Measurements from ENCODE around the gene HEMGN.

Gene HEMGN

DNA sequence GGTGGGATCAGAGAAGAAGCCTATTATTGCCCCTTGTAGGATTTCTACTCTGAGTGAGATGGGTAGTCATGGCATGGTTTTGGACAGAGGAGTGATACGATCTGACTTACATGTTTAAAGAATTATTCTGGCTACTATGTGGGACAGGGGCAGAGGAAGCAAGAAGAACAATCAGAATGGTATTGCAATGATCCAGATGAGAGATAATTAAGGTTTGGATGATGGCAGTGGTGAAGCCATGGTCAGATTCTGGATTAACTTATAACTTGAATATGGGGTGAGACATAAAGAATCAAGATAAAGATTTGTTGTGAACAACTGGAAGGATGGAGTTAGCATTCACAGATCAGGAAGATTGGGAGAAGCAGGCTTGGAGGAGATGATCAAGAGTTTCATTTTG is 3.4 kb upstream of the HEMGN start:
- DNase-seq (ENCODE audit: low read depth in 2 of 2): no peak
- H3K4me3 ChIP-seq (replicated peaks in 1 of 2; ENCODE audit: low read depth in 2 of 2, low read length in 2 of 2): no peak overlapping the region
- TF ChIP-seq CTCF (IDR thresholded peaks at IDR 0.05; ENCODE audit: low read depth, low read length): no peak

DNA sequence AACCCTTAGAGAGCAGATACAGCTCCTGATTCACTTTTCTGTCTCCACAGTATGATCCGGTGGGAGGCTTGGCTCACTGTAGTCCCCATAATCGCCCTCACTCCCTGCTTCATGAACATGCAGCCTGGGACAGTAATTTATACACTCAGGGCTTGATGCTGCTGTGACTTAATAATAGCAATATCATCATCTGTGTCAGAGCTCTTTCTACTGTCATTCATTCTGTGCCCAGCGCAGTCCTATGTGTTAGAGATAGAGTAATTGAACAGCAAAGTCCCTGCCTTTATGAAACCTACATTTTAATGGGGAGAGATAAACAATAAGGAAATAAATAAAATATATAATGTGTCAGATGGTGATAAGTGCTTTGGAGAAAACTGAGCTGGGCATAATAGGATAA is 2.8 kb upstream of the HEMGN start:
- no peak for DNase-seq (ENCODE audit: low read depth in 2 of 2)
- no peak overlapping the region for H3K4me3 ChIP-seq (replicated peaks in 1 of 2; ENCODE audit: low read depth in 2 of 2, low read length in 2 of 2)

DNA sequence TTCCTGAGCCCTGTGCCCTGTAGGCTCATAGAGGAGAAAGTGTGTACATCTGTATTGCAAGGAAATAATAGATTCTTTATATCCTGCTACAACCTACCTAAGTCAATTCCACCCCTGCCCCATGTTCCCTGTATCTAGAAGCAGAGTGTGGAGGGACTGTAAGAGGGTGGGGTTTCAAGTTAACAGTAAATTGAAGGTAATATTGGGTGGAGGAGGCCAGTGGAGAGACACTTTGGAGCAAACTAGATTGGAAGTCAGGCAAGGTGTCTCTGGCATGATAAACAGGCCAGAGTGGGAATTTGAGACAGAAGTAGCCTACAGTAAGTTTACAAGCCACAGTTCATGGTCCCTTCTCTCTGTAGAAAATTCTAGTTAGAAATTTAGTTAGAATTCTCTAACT is 2.3 kb upstream of the HEMGN start:
- no peak overlapping the region for H3K4me3 ChIP-seq (replicated peaks in 1 of 2; ENCODE audit: low read depth in 2 of 2, low read length in 2 of 2)
- no peak for DNase-seq (ENCODE audit: low read depth in 2 of 2)
- TF ChIP-seq CTCF (IDR thresholded peaks at IDR 0.05; ENCODE audit: low read depth, low read length): no peak

More for the DNA sequence above, 2.8 kb upstream of the HEMGN start:
- no peak for TF ChIP-seq CTCF (IDR thresholded peaks at IDR 0.05; ENCODE audit: low read depth, low read length)

DNA sequence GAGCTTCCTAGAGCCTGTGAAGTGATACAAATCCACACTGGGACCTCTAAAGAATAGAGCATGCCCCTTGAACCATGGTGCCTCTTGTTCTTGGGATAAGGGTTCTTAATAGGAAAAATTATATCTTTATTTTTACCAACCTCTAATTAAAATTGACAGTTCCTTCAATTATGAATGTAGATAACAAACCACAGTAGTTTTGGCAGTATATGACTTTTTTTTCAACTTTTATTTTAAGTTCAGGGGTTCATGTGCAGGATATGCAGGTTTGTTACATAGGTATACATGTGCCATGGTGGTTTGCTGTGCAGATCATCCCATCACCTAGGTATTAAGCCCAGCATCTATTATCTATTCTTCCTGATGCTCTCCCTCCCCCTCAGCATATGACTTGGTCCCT is 974 bp downstream of the HEMGN start:
- DNase-seq (ENCODE audit: low read depth in 2 of 2): no peak
- H3K4me3 ChIP-seq (replicated peaks in 1 of 2; ENCODE audit: low read depth in 2 of 2, low read length in 2 of 2): no peak overlapping the region
- no peak for TF ChIP-seq CTCF (IDR thresholded peaks at IDR 0.05; ENCODE audit: low read depth, low read length)

DNA sequence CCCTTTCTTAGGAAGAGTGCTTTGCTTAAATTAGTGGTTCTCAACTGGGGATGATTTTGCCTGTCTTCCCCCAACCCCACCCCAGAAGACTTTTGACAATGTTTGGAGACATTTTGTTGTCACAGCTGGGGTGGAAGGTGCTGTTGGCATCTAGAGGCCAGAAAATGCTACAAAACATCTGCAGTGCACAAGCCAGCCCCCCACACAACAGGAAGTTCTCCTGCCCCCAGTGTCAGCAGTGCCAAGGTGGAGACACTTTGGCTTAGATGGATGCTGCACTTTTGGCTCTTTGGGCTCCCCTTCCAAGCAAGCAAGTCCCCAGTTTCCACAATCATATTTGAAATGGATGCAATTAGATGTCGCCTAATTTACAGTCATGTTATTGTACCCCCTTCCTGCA is 2.7 kb downstream of the HEMGN start:
- no peak for TF ChIP-seq CTCF (IDR thresholded peaks at IDR 0.05; ENCODE audit: low read depth, low read length)
- DNase-seq (ENCODE audit: low read depth in 2 of 2): no peak
- H3K4me3 ChIP-seq (replicated peaks in 1 of 2; ENCODE audit: low read depth in 2 of 2, low read length in 2 of 2): no peak overlapping the region

- no peak for DNase-seq (ENCODE audit: low read depth in 2 of 2)
- TF ChIP-seq CTCF (IDR thresholded peaks at IDR 0.05; ENCODE audit: low read depth, low read length): no peak
- H3K4me3 ChIP-seq (replicated peaks in 1 of 2; ENCODE audit: low read depth in 2 of 2, low read length in 2 of 2): no peak overlapping the region
These were observed 3.5 kb downstream of the HEMGN start for GRCh38 chr9:97934321-97935115.
